AG09319 (cell line): ENCODE results near the gene ABCF1.

Experiments
- DNase-seq: peaks from one replicate; pipeline ENCODE4 v3.0.0-alpha.2; 2010; ENCODE audit warnings: low read depth; ENCODE audit errors: extremely low read depth
- CTCF ChIP-seq: IDR thresholded peaks from 2 replicates; pipeline ENCODE4 v1.5.1; 2011; ENCODE audit warnings: low read depth, mild to moderate bottlenecking, inconsistent platforms, low read length, moderate library complexity

Gene ABCF1

GRCh38 chr6:30641048-30641447, 69.8 kb downstream of the ABCF1 start:
- no peak for TF ChIP-seq CTCF
- no peak for DNase-seq
